DND-41 (cell line): ENCODE measurements around the gene KDM8.
"Not testable (repeated sequence)": the region's sequence is repeated elsewhere in the genome, so short reads cannot be mapped to it uniquely, and the experiment has no call there.

Experiments used
- ATAC-seq: fragments of 200-7000 bp; cut with Tn5 transposase; 3 replicates; pipeline ENCODE4 v1.9.1; 2021; ENCODE audit warnings: low read depth; ENCODE audit not compliant: insufficient read depth
- DNase-seq: peaks from one replicate; pipeline ENCODE4 v3.0.0-alpha.2; 2020
- H2AFZ ChIP-seq: 2 replicates; pipeline ENCODE4 v1.6.0; 2012; ENCODE audit warnings: low read depth, low read length
- H3K27ac ChIP-seq: 2 replicates; pipeline ENCODE4 v1.5.1; 2012; ENCODE audit warnings: low read length, inconsistent platforms
- H3K27me3 ChIP-seq: fragments of 200-600 bp; sonication (generic); 2 replicates; pipeline ENCODE4 v1.6.0; 2012; ENCODE audit warnings: low read length, mild to moderate bottlenecking, inconsistent platforms; ENCODE audit not compliant: insufficient read depth, poor library complexity
- H3K36me3 ChIP-seq: 2 replicates; pipeline ENCODE4 v1.5.1; 2012; ENCODE audit warnings: low read length, inconsistent platforms; ENCODE audit not compliant: insufficient read depth
- H3K4me1 ChIP-seq: 2 replicates; pipeline ENCODE4 v1.5.1; 2012; ENCODE audit warnings: mild to moderate bottlenecking, low read length; ENCODE audit not compliant: insufficient read depth
- H3K4me2 ChIP-seq: 2 replicates; pipeline ENCODE4 v1.6.0; 2012; ENCODE audit warnings: mild to moderate bottlenecking, moderate library complexity, low read length, inconsistent platforms; ENCODE audit not compliant: insufficient read depth
- H3K4me3 ChIP-seq, 2 experiments: fragments of 200-600 bp in 1 of 2; shearing (Covaris generic) in 1 of 2; 2 replicates each; pipeline ENCODE4 v1.5.1; 2012 to 2016; ENCODE audit warnings: inconsistent platforms in 2 of 2, low read length in 2 of 2, mild to moderate bottlenecking in 2 of 2, low read depth in 1 of 2, moderate library complexity in 1 of 2
- H3K79me2 ChIP-seq: 2 replicates; pipeline ENCODE4 v1.6.0; 2012; ENCODE audit warnings: low read length, inconsistent platforms; ENCODE audit not compliant: insufficient read depth
- H3K9ac ChIP-seq: 2 replicates; pipeline ENCODE4 v1.6.0; 2012; ENCODE audit warnings: low read depth, mild to moderate bottlenecking, inconsistent platforms, low read length, moderate library complexity
- H3K9me3 ChIP-seq: 2 replicates; pipeline ENCODE4 v1.5.1; 2012; ENCODE audit warnings: low read length, moderate library complexity, mild to moderate bottlenecking, inconsistent platforms; ENCODE audit not compliant: insufficient read depth, severe bottlenecking
- H4K20me1 ChIP-seq: 2 replicates; pipeline ENCODE4 v1.6.0; 2012; ENCODE audit warnings: low read length; ENCODE audit not compliant: insufficient read depth
- EZH2 ChIP-seq: IDR thresholded peaks from 3 replicates; pipeline ENCODE4 v1.6.1; 2012; ENCODE audit warnings: borderline replicate concordance, low read depth, mild to moderate bottlenecking, moderate library complexity, low read length, inconsistent platforms; ENCODE audit not compliant: severe bottlenecking
- TF ChIP-seq, protein P1 (sequence below): IDR thresholded peaks from 2 replicates; pipeline ENCODE4 v1.5.1; 2012; ENCODE audit warnings: borderline replicate concordance, low read length, moderate library complexity, mild to moderate bottlenecking; ENCODE audit not compliant: poor library complexity, severe bottlenecking; ENCODE audit errors: extremely low read depth

Gene KDM8

DNA sequence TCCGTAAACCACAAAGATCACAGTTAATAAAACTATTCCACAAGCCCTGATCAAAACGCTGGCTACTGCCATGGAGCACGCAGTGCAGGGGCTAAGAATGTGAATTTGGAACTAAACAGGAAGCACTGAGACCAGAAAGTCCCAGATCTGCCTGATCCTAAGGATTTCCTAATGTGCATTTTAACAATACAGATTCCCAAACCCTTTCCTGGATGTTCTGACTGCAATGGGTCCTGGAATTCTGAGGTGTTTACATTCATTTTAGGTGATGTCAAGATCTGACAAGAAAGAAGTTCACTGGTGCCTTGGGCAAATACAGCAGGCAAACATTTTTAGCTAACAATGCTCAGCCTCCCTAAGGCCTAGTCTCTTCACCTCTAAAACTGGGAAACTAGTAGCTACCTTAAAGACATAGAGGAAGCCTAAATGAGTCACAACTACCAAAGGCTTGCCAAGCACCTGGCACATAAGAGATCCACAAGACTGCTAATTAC, 55.0 kb downstream of the KDM8 start:
- peaks cover 40% of the 10 kb centered on the region for H3K36me3 ChIP-seq
- no peak overlapping the region for H3K27ac ChIP-seq
- H4K20me1 ChIP-seq: no peaks in the 10 kb centered on the region
- H3K4me3 ChIP-seq: no peak overlapping the region
- no peaks in the 10 kb centered on the region for H3K9me3 ChIP-seq
- no peaks in the 10 kb centered on the region for H3K27me3 ChIP-seq
- H3K4me1 ChIP-seq: peaks cover 2% of the 10 kb centered on the region; the same call in 1 of the 2 replicates
- DNase-seq (no peak), ATAC-seq (0 out of 3 replicates have a peak, but pooled peaks have one; percentile 22)
- no peak for TF ChIP-seq EZH2
- TF ChIP-seq, protein P1, sequence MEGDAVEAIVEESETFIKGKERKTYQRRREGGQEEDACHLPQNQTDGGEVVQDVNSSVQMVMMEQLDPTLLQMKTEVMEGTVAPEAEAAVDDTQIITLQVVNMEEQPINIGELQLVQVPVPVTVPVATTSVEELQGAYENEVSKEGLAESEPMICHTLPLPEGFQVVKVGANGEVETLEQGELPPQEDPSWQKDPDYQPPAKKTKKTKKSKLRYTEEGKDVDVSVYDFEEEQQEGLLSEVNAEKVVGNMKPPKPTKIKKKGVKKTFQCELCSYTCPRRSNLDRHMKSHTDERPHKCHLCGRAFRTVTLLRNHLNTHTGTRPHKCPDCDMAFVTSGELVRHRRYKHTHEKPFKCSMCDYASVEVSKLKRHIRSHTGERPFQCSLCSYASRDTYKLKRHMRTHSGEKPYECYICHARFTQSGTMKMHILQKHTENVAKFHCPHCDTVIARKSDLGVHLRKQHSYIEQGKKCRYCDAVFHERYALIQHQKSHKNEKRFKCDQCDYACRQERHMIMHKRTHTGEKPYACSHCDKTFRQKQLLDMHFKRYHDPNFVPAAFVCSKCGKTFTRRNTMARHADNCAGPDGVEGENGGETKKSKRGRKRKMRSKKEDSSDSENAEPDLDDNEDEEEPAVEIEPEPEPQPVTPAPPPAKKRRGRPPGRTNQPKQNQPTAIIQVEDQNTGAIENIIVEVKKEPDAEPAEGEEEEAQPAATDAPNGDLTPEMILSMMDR: no peak
- no peak overlapping the region for H3K4me2 ChIP-seq
- H3K79me2 ChIP-seq: peaks cover 32% of the 10 kb centered on the region
- no peak overlapping the region for H3K9ac ChIP-seq
- H2AFZ ChIP-seq: no peak overlapping the region

DNA sequence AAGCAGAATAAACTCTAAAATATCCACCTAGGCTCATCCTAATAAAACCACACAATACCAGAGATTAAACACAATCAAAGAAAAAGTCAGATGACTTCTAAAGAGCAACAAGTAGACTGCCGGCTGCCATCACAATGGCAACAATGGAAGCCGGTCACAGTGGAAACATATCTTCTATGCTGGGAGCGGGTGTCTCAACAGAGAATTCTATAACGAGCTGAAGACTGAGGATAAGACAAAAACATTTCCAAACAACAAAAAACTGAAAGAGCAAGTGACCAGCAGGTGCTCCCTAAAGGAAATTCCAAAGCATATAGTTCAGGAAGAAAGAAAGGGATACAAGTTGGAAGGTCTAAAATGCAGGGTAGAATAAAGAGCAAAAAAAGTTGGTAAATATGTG, 56.4 kb downstream of the KDM8 start:
- Histone ChIP-seq H3K4me2 (no peak overlapping the region), H3K36me3 (peaks cover 34% of the 10 kb centered on the region), H3K4me1 (no peaks in the 10 kb centered on the region), H3K9me3 (no peaks in the 10 kb centered on the region), H4K20me1 (no peaks in the 10 kb centered on the region), H3K27me3 (no peaks in the 10 kb centered on the region), H3K27ac (0 out of 2 replicates have a peak overlapping the region, but pooled peaks have one; percentile 17), H3K9ac (no peak overlapping the region), H3K4me3 (no peak overlapping the region), H2AFZ (no peak overlapping the region), H3K79me2 (peaks cover 38% of the 10 kb centered on the region)
- DNase-seq: no peak
- TF ChIP-seq, protein P1: no peak
- no peak for TF ChIP-seq EZH2
- ATAC-seq: no peak

DNA sequence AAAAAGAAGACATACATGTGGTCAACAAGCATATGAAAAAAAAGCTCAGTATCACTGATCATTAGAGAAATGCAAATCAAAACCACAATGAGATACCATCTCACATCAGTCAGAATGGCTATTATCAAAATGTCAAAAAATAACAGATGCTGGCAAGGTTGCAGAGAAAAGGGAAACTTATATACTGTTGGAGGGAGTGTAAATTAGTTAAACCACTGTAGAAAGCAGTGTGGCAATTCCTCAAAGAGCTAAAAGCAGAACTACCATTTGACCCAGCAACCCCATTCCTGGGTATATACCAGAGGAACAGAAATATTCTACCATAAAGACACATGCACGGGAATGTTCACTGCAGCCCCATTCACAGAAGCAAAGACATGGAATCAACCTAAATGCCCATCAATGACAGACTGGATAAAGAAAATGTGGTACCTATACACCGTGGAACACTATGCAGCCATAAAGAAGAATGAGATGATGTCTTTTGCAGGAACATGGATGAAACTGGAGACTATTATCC, 59.6 kb downstream of the KDM8 start:
- Histone ChIP-seq H3K4me1 (peaks cover 14% of the 10 kb centered on the region), H3K79me2 (peaks cover 52% of the 10 kb centered on the region)
- not testable (repeated sequence) for H3K4me2 ChIP-seq, H3K27me3 ChIP-seq, H3K9ac ChIP-seq, H3K36me3 ChIP-seq, H3K27ac ChIP-seq, H2AFZ ChIP-seq, DNase-seq, H3K9me3 ChIP-seq, ATAC-seq, H3K4me3 ChIP-seq, H4K20me1 ChIP-seq

DNA sequence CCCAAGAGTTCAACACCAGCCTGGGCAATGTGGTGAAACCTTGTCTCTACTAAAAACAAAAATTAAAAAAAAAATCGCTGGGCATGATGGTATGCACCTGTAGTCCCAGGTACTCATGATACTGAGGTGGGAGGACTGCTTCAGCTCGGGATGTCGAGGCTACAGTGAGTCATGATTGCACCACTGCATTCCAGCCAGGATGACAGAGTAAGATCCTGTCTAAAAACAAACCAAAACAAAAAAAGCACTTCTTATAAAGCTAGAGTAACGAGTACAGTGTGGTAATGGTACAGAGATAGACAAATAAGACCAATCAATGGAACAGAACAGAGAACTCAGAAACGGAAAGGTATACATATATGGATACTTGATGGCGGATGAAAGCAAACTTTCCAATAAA, 60.8 kb downstream of the KDM8 start:
- no peak for DNase-seq
- peaks cover 6% of the 10 kb centered on the region; the same call in 1 of the 2 replicates for H3K36me3 ChIP-seq
- H3K4me3 ChIP-seq: no peak overlapping the region
- H3K9me3 ChIP-seq: no peaks in the 10 kb centered on the region
- peaks cover 20% of the 10 kb centered on the region for H3K4me1 ChIP-seq
- no peak overlapping the region for H3K9ac ChIP-seq
- H3K27ac ChIP-seq: no peak overlapping the region
- H4K20me1 ChIP-seq: no peaks in the 10 kb centered on the region
- no peak overlapping the region for H2AFZ ChIP-seq
- no peaks in the 10 kb centered on the region for H3K27me3 ChIP-seq
- H3K4me2 ChIP-seq: no peak overlapping the region
- H3K79me2 ChIP-seq: peaks cover 60% of the 10 kb centered on the region
- TF ChIP-seq, protein P1: no peak
- no peak for TF ChIP-seq EZH2
- ATAC-seq: no peak
